Neuron (in vitro differentiated cells): ENCODE measurements around the gene RRP9.

Source experiments
- H2AFZ ChIP-seq: one replicate; pipeline ENCODE4 v1.6.1; 2013; ENCODE audit warnings: low read depth, mild to moderate bottlenecking, inconsistent platforms, low read length, moderate library complexity
- H3K27me3 ChIP-seq: one replicate; pipeline ENCODE4 v1.6.1; 2013; ENCODE audit warnings: low read length; ENCODE audit not compliant: insufficient read depth
- H3K36me3 ChIP-seq: one replicate; pipeline ENCODE4 v1.6.1; 2013; ENCODE audit warnings: low read length; ENCODE audit not compliant: insufficient read depth
- H3K4me1 ChIP-seq: one replicate; pipeline ENCODE4 v1.6.1; 2013; ENCODE audit warnings: low read length; ENCODE audit not compliant: insufficient read depth
- H3K4me3 ChIP-seq: 2 replicates; pipeline ENCODE4 v1.5.1; 2013; ENCODE audit warnings: mild to moderate bottlenecking, low read length, moderate library complexity
- H3K9me3 ChIP-seq: one replicate; pipeline ENCODE4 v1.6.1; 2013; ENCODE audit warnings: low read length

RRP9 gene

DNA sequence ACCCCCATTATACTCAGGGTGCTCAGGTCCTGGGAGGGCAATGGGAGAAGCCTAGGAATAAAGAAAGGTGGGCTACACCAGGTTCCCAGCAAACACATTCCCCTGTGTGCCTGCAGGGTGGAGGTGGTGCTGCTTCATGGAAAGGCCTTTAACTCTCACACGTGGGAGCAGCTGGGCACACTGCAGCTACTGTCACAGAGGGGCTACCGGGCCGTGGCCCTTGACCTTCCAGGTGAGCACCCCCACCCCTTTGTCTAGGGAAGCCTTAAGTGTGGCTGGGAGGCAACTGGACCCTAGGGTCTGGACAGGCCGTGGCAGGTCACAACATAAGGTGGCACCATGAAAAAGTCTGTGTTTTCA lies 36.4 kb upstream of the RRP9 start:
- Histone ChIP-seq H3K36me3 (peaks cover 5% of the 10 kb centered on the region), H3K9me3 (no peaks in the 10 kb centered on the region), H3K4me1 (peaks cover 21% of the 10 kb centered on the region), H2AFZ (no peak overlapping the region), H3K27me3 (no peaks in the 10 kb centered on the region), H3K4me3 (no peak overlapping the region)

DNA sequence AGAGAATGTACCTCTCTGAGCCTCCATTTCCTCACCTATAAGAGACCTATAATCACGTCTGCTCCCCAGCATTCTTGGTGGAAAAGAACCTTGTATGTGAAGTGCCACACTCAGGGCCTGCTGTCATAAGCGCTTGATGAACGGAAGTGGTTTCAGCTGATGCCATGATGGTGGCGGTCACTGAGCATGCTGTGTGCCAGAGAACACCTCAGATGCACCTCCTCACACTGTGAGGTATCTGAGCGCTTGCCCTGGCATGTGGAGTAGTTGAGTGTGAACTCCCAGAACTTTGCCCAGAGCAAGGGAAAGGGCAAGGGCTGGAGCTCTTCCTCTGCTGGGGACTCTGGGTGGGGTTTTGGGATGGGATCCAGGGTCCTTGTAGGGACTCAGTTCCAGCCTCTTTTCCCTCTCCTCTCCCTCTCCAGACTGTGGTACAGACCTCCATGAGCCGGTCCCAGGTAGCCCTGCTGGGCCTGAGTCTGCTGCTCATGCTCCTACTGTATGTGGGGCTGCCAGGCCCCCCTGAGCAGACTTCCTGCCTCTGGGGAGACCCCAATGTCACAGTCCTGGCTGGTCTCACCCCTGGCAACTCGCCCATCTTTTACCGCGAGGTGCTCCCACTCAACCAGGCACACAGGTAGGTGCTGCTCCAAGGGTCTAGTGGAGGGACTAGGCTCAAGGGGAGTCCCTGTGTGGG lies 35.9 kb upstream of the RRP9 start:
- Histone ChIP-seq H3K4me3 (no peak overlapping the region), H3K9me3 (no peaks in the 10 kb centered on the region), H2AFZ (no peak overlapping the region), H3K4me1 (peaks cover 21% of the 10 kb centered on the region), H3K27me3 (no peaks in the 10 kb centered on the region), H3K36me3 (peaks cover 5% of the 10 kb centered on the region)

DNA sequence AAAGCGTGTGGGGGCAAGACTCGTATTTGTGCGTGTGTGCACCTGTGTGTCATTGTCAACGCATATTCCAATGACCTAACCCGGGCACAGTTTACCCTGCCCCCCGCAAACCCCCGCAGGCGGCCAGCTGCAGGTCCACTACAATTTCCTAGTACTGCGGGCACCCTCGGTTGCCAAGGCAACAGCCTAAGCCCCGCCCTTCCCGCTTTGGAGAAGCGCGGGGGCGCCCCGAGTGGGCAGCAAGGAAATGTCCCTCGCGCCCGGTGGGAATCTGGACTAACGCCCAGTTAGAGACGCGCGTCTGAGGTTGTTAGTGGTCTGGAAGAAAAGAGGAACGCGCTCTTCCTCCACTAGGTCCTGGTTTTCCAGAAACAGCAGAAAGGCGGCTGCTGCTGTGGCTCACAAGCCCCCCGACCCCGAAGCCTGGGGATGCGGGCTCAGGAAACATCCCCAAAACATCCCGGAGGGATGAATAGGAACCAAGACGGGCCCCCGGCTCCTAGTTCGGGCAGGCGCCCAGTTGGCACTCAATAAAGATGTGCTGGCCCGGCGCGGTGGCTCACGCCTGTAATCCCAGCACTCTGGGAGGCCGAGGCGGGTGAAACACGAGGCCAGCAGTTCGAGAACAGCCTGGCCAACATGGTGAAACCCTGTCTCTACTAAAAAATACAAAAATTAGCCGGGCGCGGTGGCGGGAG lies 34.3 kb upstream of the RRP9 start:
- no peak overlapping the region for H2AFZ ChIP-seq
- H3K4me1 ChIP-seq = peaks cover 17% of the 10 kb centered on the region
- H3K4me3 ChIP-seq = peak overlapping the region; percentile 56
- H3K36me3 ChIP-seq = peaks cover 4% of the 10 kb centered on the region
- H3K9me3 ChIP-seq = no peaks in the 10 kb centered on the region
- H3K27me3 ChIP-seq = no peaks in the 10 kb centered on the region

DNA sequence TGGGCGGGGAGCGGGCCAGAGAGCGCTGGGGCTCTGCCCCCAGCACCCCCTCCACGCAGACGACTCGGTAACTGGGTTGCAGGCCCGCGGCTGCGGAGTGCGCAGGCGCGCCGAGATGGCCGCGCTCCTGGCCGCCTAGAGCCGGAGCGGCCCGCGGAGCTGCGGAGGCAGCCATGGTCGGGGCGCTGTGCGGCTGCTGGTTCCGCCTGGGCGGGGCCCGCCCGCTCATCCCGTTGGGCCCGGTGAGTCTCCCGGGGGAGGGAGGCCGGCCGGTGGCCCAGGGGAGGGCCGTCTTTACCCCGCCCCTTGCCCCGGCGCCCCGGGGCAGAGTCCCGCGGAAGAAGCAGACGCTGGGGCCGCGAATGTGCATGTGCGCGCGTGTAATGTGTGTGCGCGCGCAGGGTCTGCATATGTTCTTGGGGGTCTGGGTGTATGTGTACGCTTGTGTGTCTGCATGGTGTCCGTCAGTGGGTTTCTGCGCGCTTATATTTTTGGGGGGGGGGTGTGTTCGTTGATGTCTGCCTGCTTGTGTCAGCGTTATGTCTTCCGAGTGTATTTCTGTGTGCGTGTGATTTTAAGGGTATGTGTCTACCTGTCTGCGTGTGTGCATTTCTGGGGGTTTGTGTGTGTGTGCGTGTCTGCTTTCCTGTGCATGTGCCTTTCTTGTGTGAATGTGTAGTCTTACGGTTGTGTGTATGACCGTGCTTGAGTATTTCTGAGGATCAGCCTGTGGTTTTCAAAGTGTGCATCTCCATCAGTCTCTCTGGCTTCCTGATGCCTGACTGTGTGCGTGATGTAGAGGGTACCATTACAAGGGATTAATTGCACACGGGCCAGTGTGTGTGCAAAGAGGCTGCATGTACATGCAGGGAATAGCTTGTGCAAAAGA lies 33.5 kb upstream of the RRP9 start, which contains the start of gene ABHD14A:
TSS of gene ABHD14A (plus strand) at position 102 of the 889 bp plus-strand sequence. CDS start at position 174, 72 bp downstream.
- H3K27me3 ChIP-seq = no peaks in the 10 kb centered on the region
- peak within 1 kb of the TSS; percentile 56 for H3K4me3 ChIP-seq
- no peaks in the 10 kb centered on the region for H3K36me3 ChIP-seq
- H3K4me1 ChIP-seq = peaks cover 17% of the 10 kb centered on the region
- peak within 1 kb of the TSS; percentile 81 for H2AFZ ChIP-seq
- H3K9me3 ChIP-seq = no peaks in the 10 kb centered on the region

DNA sequence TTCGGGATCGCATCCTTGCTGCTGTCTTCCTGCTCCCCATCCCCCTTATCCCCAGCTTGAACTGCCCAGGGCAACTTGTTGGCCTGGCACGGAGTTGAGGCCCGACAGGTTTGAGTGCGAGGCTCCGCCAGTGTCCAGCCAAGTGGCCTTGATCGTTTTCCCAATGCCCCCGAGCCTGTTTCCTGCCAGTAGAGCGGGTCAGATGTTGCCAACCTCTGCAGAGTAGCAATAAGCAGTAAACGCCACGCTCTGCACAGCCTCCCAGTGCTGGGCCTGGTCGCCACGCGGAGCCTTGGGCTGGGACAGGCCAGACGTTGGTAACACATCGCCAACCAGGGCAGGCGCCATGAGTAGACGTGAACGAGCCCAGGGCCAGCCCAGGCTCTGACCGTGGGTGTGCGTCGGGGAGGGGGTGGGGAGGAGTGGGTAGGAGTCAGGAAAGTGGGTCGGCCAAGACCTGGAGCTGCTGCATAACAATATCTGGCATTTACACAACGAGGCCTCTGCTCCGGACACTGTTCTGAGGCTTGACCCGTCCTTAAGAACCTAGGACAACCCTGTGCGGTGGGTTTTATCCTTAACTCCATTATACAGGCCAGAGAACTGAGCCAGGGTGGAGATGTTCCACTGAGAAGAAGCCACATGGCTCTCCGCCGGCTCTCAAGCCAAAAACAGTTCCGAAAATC lies 32.7 kb upstream of the RRP9 start:
- H3K36me3 ChIP-seq = no peaks in the 10 kb centered on the region
- H3K4me1 ChIP-seq = peaks cover 17% of the 10 kb centered on the region
- H3K27me3 ChIP-seq = no peaks in the 10 kb centered on the region
- H3K4me3 ChIP-seq = peak overlapping the region; percentile 56
- H3K9me3 ChIP-seq = no peaks in the 10 kb centered on the region
- peak overlapping the region; percentile 59 for H2AFZ ChIP-seq

DNA sequence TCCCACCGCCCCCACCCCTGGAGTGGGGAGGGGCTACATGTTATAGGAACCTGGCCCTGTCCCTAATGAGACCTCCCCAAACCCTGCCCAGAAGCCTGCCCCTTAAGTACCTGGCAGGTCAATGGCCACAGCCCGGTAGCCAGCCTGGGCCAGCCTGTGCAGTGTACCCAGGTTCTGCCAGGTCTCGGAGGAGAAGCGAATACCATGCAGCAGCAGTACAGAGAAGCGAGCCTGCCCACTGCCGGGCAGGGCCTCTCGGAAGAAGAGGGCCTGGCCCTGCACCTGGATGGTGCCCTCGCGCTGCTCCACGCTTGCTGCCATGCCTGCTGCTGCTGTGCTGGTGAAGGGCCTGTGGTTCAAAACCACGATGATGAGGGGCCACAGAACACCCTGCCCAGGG lies 29.6 kb upstream of the RRP9 start:
- H3K4me1 ChIP-seq = peaks cover 38% of the 10 kb centered on the region
- H2AFZ ChIP-seq = no peak overlapping the region
- H3K27me3 ChIP-seq = no peaks in the 10 kb centered on the region

DNA sequence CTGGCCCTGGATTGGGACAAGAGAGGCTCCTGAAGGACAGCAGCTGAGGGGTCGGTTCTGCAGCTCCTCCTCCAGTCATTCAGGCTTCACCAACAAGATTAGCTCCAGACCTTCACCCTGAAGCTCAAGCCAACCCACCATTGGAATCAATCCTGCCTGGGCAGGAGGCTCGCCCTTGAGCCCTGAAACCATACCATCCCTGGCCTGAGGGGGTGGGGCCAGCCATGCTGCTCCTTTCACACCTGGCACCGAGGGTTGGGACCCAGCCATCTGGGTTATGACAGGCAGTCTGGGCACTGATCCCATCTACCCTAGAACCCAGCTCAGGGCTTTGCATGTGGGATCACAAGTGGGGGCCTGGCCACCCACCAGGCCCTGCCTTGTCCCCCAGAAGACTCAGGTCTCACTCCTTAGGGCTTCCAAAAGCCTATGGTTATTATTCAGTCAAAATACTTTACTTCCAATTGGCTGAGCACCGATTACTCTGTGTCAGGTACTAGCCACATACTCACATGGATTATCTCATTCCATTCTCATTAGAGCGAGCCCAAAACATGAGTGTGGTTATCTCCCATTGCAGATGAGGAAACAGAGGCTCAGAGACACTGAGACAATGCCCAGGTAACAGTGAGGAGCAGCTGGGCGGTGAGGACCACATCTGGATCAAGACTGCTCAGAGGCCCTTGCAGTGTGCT lies 29.0 kb upstream of the RRP9 start:
- Histone ChIP-seq H2AFZ (no peak overlapping the region), H3K4me3 (no peak overlapping the region), H3K9me3 (no peaks in the 10 kb centered on the region), H3K27me3 (no peaks in the 10 kb centered on the region), H3K4me1 (peaks cover 42% of the 10 kb centered on the region), H3K36me3 (no peaks in the 10 kb centered on the region)

More for the DNA sequence above, 29.6 kb upstream of the RRP9 start:
- Histone ChIP-seq H3K9me3 (no peaks in the 10 kb centered on the region), H3K4me3 (no peak overlapping the region), H3K36me3 (no peaks in the 10 kb centered on the region)

DNA sequence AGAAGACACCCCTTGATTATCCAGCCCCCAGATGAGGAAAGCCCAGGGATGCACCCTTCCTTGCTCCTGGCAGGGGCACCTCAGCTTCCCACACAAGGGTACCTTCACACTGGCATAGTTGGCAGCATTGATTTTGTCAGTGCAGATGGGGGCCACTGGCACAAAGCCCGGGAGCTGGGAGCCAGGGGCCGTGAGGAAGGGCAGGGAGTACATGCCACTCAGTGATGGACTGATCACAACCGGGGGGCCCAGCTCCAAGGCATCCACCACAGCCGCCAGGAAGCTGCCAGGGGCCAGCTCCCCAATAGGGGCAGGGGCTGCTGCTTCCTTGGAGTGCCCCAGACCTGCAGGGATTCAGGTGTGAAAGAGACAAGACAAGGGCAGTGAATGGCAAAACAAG lies 28.1 kb upstream of the RRP9 start:
- peaks cover 47% of the 10 kb centered on the region for H3K4me1 ChIP-seq
- H3K9me3 ChIP-seq = no peaks in the 10 kb centered on the region
- no peak overlapping the region for H2AFZ ChIP-seq
- H3K27me3 ChIP-seq = no peaks in the 10 kb centered on the region
- no peak overlapping the region for H3K4me3 ChIP-seq
- no peaks in the 10 kb centered on the region for H3K36me3 ChIP-seq

DNA sequence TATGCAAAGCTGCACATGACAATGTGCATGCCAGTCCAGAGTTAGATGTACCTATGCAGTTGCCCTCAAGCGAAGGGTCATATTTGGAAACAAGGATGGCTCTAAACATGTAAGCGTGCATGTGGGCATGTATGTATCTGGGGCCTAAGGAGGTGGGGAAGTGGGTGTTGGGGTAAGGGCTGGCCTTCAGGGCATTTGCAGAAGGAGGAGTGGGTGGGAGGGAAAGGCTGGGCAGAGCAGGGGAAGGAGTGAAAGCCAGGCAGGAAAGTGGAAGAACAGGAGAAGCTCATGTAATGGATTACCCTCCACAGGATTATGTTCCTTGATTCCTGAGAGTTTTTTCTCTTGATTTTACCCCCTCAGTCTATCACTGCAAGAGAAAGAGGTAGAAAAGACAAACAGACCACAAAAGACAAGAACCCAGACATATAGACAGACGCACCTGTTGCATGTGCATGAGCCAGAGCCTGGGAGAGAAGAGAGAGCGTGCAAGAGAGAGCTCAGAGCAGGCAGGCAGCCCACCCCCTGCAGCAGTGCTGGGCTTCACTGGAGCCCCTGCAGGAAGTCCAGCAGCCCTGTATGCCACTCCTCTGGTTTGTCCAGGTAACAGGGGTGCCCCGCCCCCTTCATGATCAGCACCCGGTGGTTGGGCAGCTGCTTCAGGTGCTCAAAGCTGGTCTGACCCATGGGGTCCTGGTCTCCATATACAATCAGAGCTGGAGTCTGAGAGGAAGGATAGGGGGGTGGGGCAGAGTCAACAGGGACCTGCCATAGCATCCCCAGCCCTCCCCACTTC lies 27.4 kb upstream of the RRP9 start:
- Histone ChIP-seq H2AFZ (no peak overlapping the region), H3K9me3 (no peaks in the 10 kb centered on the region), H3K36me3 (no peaks in the 10 kb centered on the region), H3K27me3 (no peaks in the 10 kb centered on the region), H3K4me1 (peaks cover 48% of the 10 kb centered on the region), H3K4me3 (peak overlapping the region; percentile 69)

DNA sequence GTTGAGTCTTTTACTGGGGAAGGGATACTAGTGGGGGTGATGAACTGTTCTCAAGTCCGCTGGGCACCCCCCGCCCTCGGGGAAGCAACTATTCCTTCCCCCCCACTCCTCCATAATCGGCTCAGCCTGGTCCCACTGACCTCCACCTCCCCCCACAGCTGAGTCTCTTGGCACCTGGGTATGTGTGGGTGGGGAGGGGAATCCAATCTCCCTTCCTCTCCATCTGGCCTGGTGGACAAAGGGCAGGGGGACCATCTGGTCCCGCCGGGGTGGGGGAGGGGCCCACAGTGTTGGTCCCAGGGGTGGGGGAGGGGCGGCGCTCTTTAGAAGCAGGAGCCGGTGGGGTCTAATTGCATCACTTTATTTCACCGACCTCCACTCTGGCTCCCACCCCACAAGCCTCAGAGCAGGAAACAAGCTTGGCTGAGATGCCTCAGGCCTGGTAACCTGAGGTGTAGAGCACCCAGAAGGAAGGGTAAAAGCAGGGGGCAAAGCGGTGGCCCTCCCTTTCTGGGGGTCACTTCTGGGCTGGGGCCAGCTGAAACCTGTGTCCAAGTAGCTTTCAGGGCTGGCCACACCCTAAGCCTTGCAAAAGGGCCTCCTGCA lies 26.6 kb upstream of the RRP9 start:
- no peaks in the 10 kb centered on the region for H3K9me3 ChIP-seq
- H3K27me3 ChIP-seq = no peaks in the 10 kb centered on the region
- H3K36me3 ChIP-seq = no peaks in the 10 kb centered on the region
- H3K4me1 ChIP-seq = peaks cover 46% of the 10 kb centered on the region
- peak overlapping the region; percentile 69 for H3K4me3 ChIP-seq
- H2AFZ ChIP-seq = no peak overlapping the region

DNA sequence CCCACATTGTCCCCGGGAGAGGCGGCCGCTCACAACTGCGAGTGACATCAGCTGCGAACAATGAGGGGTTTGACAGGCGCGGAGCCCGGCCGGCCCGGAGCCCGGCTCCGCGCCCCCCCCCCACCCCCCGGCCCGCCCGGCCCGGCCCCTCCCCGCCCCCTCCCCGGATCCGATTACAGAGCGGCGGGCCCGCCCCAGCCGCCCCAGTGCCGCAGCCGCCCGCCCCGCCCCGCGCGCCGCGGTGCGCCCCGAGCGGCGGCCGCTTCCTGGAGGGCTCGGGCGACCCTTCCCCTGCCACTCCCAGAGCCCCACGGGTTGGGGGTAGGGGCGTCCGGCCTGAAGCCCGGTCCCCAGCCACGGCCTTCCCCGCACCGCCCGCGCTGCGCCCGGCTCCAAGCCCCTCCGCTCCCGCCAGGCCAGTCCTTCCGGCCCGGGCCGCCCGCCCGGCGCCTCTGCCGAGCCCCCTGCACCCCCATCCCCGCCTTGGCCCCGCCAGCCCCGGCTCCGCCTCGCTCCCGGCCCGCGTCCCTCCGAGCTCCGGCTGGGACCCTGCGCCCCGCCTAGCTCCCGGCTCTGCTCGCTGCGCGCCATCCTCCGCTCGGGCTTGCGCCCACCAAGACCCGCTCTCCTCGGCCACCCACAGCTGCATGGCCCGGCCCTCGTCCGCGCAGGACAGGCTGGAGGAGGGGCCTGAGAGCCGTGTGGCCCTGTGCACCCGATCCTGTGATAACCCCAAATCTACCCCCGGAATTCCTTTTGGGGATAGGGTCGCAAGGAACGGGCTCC lies 25.9 kb upstream of the RRP9 start, which contains the start of gene PCBP4:
TSS of gene PCBP4 (minus strand) at position 71 of the 786 bp plus-strand sequence. CDS start 6,214 bp downstream, outside the sequence.
- peaks cover 46% of the 10 kb centered on the region for H3K4me1 ChIP-seq
- H3K36me3 ChIP-seq = no peaks in the 10 kb centered on the region
- H3K27me3 ChIP-seq = no peaks in the 10 kb centered on the region

More for the DNA sequence above, 25.9 kb upstream of the RRP9 start, which contains the start of gene PCBP4:
- H2AFZ ChIP-seq = no peak within 1 kb of the TSS
- no peaks in the 10 kb centered on the region for H3K9me3 ChIP-seq
- H3K4me3 ChIP-seq = peak within 1 kb of the TSS; percentile 69
